Activated T-helper 17 cell treated with anti-CD3 and anti-CD28 coated beads, Interleukin-2, amount 50 U/mL, for 72 hours (primary cell): ENCODE measurements around the gene EVC2. TPM values are rescaled to one million over a fixed set of nuclear protein-coding genes. Genes with fewer than 3 reads are reported as not detected.
"Not testable (repeated sequence)": the region's sequence is repeated elsewhere in the genome, so short reads cannot be mapped to it uniquely, and the experiment has no call there.

ENCODE experiments used
- ATAC-seq: fragments of 150-1000 bp; cut with Tn5 transposase; replicated peaks from 2 replicates; pipeline ENCODE4 v1.10.0; 2021; ENCODE audit warnings: mild to moderate bottlenecking, moderate library complexity
- H3K27ac Mint-ChIP-seq: one replicate; pipeline ENCODE4 v1.8.0; 2022; ENCODE audit warnings: mixed read lengths
- H3K27me3 Mint-ChIP-seq: one replicate; pipeline ENCODE4 v1.8.0; 2022; ENCODE audit warnings: mixed read lengths
- H3K36me3 Mint-ChIP-seq: one replicate; pipeline ENCODE4 v1.8.0; 2022; ENCODE audit warnings: low read depth, mild to moderate bottlenecking, mixed read lengths
- H3K4me1 Mint-ChIP-seq: one replicate; pipeline ENCODE4 v1.8.0; 2022; ENCODE audit warnings: mixed read lengths
- H3K4me3 Mint-ChIP-seq: one replicate; pipeline ENCODE4 v1.8.0; 2022; ENCODE audit warnings: mild to moderate bottlenecking, mixed read lengths
- H3K9me3 Mint-ChIP-seq: one replicate; pipeline ENCODE4 v1.8.0; 2022; ENCODE audit warnings: mixed read lengths
- total RNA-seq, 2 donors: library from RNA; stranded (reverse); gene quantifications; one replicate each; pipeline ENCODE4 v1.2.3, GENCODE V29; 2022

The EVC2 gene
- total RNA-seq, 2 donors from 2014 or later = 4.0 to 6.2 TPM

DNA sequence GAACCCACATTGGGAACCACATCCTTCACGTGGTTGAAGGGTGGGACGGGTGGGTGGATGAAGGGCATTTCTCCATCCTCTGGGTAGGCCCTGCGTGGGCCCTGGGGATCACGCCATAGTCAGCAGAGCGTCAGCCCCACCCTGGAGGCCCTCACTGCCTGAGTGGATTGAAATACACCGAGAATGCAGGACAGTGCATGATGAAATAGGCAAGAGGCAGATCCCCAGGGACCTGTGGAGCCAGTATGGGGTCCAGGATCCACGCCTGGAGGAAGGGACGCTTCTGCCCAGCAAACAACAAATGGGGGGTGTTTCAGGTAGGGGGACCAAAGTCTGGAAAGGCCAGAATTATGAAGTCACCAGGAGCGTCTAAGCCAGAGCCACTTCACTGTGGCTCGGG lies 22.1 kb upstream of the EVC2 start:
- no peak for ATAC-seq
- H3K36me3 Mint-ChIP-seq = peaks cover 18% of the 10 kb centered on the region
- H3K9me3 Mint-ChIP-seq = no peaks in the 10 kb centered on the region
- no peaks in the 10 kb centered on the region for H3K4me1 Mint-ChIP-seq
- no peak overlapping the region for H3K4me3 Mint-ChIP-seq
- no peak overlapping the region for H3K27ac Mint-ChIP-seq
- H3K27me3 Mint-ChIP-seq = no peaks in the 10 kb centered on the region

GRCh38 chr4:5728412-5728811 lies 20.1 kb upstream of the EVC2 start:
- not testable (repeated sequence) for H3K4me1 Mint-ChIP-seq, H3K27me3 Mint-ChIP-seq, H3K4me3 Mint-ChIP-seq, H3K27ac Mint-ChIP-seq, ATAC-seq, H3K9me3 Mint-ChIP-seq
- H3K36me3 Mint-ChIP-seq = peaks cover 18% of the 10 kb centered on the region

DNA sequence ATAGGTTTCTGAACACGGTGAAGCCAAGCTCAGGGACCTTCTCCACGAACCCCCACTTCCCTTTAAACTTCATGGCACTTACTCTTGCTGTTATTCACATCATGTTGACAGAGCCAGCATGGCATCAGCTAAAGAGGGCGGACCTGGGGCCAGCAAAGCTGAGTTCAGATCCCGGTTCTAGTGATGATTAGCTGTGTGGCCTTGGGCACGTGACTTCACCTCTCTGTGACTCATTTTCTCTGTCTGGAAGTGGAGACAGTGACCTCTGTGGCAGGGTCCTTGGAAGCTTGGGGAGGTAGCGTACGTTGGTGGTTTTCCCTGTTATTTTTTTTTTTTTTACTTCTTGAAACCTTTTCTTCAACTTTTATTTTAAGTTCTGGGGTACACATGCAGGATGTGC lies 16.0 kb upstream of the EVC2 start:
- no peak overlapping the region for H3K27ac Mint-ChIP-seq
- peaks cover 3% of the 10 kb centered on the region for H3K27me3 Mint-ChIP-seq
- ATAC-seq = peak; percentile 71
- H3K36me3 Mint-ChIP-seq = peaks cover 17% of the 10 kb centered on the region
- H3K4me1 Mint-ChIP-seq = no peaks in the 10 kb centered on the region
- no peak overlapping the region for H3K4me3 Mint-ChIP-seq
- H3K9me3 Mint-ChIP-seq = no peaks in the 10 kb centered on the region

DNA sequence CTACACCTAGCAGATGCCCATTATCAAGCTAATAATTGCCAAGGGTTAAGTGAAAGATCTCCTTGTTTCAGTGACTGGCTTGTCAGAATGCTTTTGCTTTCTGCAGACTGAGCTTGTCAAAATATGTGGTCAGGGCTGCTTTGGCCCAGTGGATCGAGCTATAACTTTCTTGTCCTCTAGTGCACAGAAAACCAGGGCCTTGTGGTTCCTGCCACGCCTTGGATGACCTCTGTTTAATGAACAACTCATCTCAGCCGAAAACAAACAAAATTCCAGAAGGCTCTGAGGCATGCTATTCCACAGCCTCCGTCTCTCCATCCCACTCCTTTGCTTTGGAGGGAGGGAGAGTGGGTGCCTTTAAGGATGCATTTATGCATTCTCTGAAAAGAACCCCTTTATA lies 14.0 kb upstream of the EVC2 start:
- Mint-ChIP-seq H3K4me1 (no peaks in the 10 kb centered on the region), H3K27ac (no peak overlapping the region), H3K4me3 (no peak overlapping the region), H3K27me3 (peaks cover 3% of the 10 kb centered on the region), H3K9me3 (peaks cover 5% of the 10 kb centered on the region), H3K36me3 (peaks cover 8% of the 10 kb centered on the region)
- no peak for ATAC-seq

- no peak for ATAC-seq
- Mint-ChIP-seq H3K4me3 (no peak overlapping the region), H3K9me3 (peaks cover 6% of the 10 kb centered on the region), H3K27me3 (peaks cover 3% of the 10 kb centered on the region), H3K27ac (no peak overlapping the region), H3K36me3 (peaks cover 8% of the 10 kb centered on the region), H3K4me1 (no peaks in the 10 kb centered on the region)
Measured at GRCh38 chr4:5721923-5722322, 13.6 kb upstream of the EVC2 start.

- Mint-ChIP-seq H3K4me3 (no peak overlapping the region), H3K36me3 (peaks cover 5% of the 10 kb centered on the region), H3K9me3 (peaks cover 10% of the 10 kb centered on the region), H3K27ac (no peak overlapping the region), H3K4me1 (no peaks in the 10 kb centered on the region), H3K27me3 (peaks cover 3% of the 10 kb centered on the region)
- ATAC-seq = no peak
Measured at GRCh38 chr4:5720980-5721379, 12.6 kb upstream of the EVC2 start.

- peaks cover 3% of the 10 kb centered on the region for H3K27me3 Mint-ChIP-seq
- no peaks in the 10 kb centered on the region for H3K4me1 Mint-ChIP-seq
- no peak for ATAC-seq
- no peak overlapping the region for H3K4me3 Mint-ChIP-seq
- no peak overlapping the region for H3K27ac Mint-ChIP-seq
- H3K9me3 Mint-ChIP-seq = peaks cover 11% of the 10 kb centered on the region
- H3K36me3 Mint-ChIP-seq = no peaks in the 10 kb centered on the region
Measured at GRCh38 chr4:5720157-5720850, 11.9 kb upstream of the EVC2 start.

- Mint-ChIP-seq H3K27ac (no peak overlapping the region), H3K4me3 (no peak overlapping the region), H3K4me1 (no peaks in the 10 kb centered on the region), H3K36me3 (no peaks in the 10 kb centered on the region), H3K27me3 (peaks cover 7% of the 10 kb centered on the region), H3K9me3 (peaks cover 16% of the 10 kb centered on the region)
- ATAC-seq = no peak
Measured at GRCh38 chr4:5719350-5720055, 11.1 kb upstream of the EVC2 start.

GRCh38 chr4:5718411-5718810 lies 10.1 kb upstream of the EVC2 start:
- no peak overlapping the region for H3K4me3 Mint-ChIP-seq
- H3K4me1 Mint-ChIP-seq = no peaks in the 10 kb centered on the region
- no peak overlapping the region for H3K27ac Mint-ChIP-seq
- no peak for ATAC-seq
- H3K36me3 Mint-ChIP-seq = no peaks in the 10 kb centered on the region
- H3K9me3 Mint-ChIP-seq = peaks cover 22% of the 10 kb centered on the region
- H3K27me3 Mint-ChIP-seq = peaks cover 15% of the 10 kb centered on the region

- H3K4me1 Mint-ChIP-seq = no peaks in the 10 kb centered on the region
- no peak for ATAC-seq
- peaks cover 15% of the 10 kb centered on the region for H3K27me3 Mint-ChIP-seq
- peaks cover 22% of the 10 kb centered on the region for H3K9me3 Mint-ChIP-seq
- H3K27ac Mint-ChIP-seq = no peak overlapping the region
- no peaks in the 10 kb centered on the region for H3K36me3 Mint-ChIP-seq
- no peak overlapping the region for H3K4me3 Mint-ChIP-seq
Measured at GRCh38 chr4:5717449-5718158, 9.2 kb upstream of the EVC2 start.

DNA sequence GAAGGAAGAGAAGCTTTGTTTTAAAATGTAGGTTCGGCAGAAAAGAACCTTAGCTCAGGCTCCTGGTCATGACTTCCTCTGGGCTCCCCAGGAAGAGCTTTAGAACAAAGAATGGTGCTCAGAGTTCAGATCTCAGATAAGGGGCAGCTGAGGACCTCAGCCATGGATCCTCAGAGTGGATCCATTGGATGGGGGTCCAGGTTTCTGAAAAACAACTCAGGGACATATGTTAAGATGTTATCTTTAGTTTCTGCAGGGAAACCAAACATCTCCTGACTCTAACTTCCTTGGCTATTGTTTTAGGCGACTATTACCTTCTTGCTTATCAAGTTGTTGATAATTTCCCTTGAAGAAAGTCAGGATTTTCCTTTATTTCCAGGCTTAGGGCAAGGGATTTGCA lies 8.0 kb upstream of the EVC2 start:
- no peak overlapping the region for H3K27ac Mint-ChIP-seq
- peaks cover 22% of the 10 kb centered on the region for H3K9me3 Mint-ChIP-seq
- peaks cover 18% of the 10 kb centered on the region for H3K27me3 Mint-ChIP-seq
- no peaks in the 10 kb centered on the region for H3K36me3 Mint-ChIP-seq
- no peaks in the 10 kb centered on the region for H3K4me1 Mint-ChIP-seq
- ATAC-seq = no peak
- no peak overlapping the region for H3K4me3 Mint-ChIP-seq

DNA sequence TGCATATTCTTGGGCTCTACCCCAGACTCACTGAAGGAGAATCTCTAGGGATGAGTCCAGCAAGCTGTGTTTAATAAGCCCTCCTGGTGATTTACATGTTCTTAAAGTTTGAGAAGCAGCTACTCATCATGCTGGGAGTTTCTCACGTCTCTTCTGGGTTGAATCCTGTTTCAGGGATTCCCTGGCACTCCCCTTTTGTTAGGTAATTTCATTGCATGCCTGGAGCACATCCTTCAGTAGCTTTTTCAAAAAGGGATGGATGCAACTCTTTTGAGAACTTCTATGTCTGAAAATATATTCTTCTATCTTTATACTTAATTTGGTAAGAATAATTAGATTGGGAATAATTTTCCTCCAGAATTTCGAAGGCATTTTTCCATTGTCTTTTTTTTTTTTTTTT lies 7.0 kb upstream of the EVC2 start:
- H3K27ac Mint-ChIP-seq = no peak overlapping the region
- H3K27me3 Mint-ChIP-seq = peaks cover 20% of the 10 kb centered on the region
- H3K4me1 Mint-ChIP-seq = peaks cover 5% of the 10 kb centered on the region
- no peak overlapping the region for H3K4me3 Mint-ChIP-seq
- peaks cover 22% of the 10 kb centered on the region for H3K9me3 Mint-ChIP-seq
- no peak for ATAC-seq
- no peaks in the 10 kb centered on the region for H3K36me3 Mint-ChIP-seq

- ATAC-seq = no peak
- Mint-ChIP-seq H3K4me1 (peaks cover 6% of the 10 kb centered on the region), H3K27me3 (peaks cover 28% of the 10 kb centered on the region), H3K36me3 (no peaks in the 10 kb centered on the region), H3K4me3 (peak overlapping the region; percentile 37), H3K27ac (no peak overlapping the region), H3K9me3 (peaks cover 22% of the 10 kb centered on the region)
Measured at GRCh38 chr4:5713861-5714260, 5.5 kb upstream of the EVC2 start.

DNA sequence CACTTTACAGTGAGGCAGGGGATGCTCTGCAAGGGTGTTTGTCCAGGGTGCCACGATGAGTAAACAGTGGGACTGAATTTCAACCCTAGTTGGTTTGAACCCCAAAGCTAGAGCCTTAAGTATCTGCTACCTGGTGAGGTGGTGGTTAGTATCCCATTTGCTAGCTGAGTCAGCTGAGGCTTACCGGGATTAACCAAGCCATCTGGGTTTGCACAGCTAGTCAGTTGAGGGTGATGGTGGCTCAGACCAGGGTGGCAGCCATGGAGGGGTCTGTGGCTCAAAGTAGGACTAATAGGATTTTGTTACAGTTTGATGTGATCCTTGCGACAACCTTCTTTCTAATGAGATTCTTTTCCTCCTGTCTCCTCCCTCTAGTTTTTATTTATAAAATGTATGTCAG lies 4.6 kb upstream of the EVC2 start:
- Mint-ChIP-seq H3K4me3 (peak overlapping the region; percentile 77), H3K27ac (peak overlapping the region; percentile 0), H3K4me1 (peaks cover 6% of the 10 kb centered on the region), H3K27me3 (peaks cover 28% of the 10 kb centered on the region), H3K36me3 (no peaks in the 10 kb centered on the region), H3K9me3 (peaks cover 22% of the 10 kb centered on the region)
- peak; percentile 15 for ATAC-seq

DNA sequence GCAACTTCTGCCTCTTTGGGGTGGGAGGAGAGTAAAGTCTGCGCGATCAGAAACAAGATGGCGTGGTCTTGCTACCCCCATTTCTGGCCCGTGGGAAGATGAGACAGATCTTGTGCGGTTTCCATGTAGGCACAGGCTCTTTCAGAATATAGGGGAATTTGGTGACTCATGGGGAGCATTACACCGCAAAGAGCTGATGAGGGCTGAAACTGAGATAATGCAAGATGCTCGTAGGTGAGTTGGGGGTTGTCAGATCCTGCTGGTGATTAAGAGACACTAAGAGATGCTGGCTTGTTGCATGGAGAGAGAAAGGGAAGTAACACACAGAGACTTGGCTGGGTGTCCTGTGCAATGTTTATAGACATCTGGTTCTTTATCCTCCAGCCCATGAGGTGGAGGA lies 4.2 kb upstream of the EVC2 start:
- H3K27ac Mint-ChIP-seq = peak overlapping the region; percentile 0
- peak; percentile 80 for ATAC-seq
- peaks cover 20% of the 10 kb centered on the region for H3K9me3 Mint-ChIP-seq
- no peaks in the 10 kb centered on the region for H3K36me3 Mint-ChIP-seq
- H3K4me1 Mint-ChIP-seq = peaks cover 6% of the 10 kb centered on the region
- H3K27me3 Mint-ChIP-seq = peaks cover 31% of the 10 kb centered on the region
- peak overlapping the region; percentile 77 for H3K4me3 Mint-ChIP-seq
